SK-N-SH treated with all-trans-retinoic acid at 6 μM for 48 hours (cell line): ENCODE measurements around the gene GIMAP8.

Source experiments
- ARNTL ChIP-seq: fragments of 450-650 bp; formaldehyde crosslinking; IDR thresholded peaks from 2 replicates; pipeline ENCODE4 v1.5.0; 2020; ENCODE audit warnings: low read depth, mild to moderate bottlenecking, moderate library complexity, borderline replicate concordance
- GLIS3 ChIP-seq: fragments of 250-450 bp; sonication (Bioruptor Pico); IDR thresholded peaks from 2 replicates; pipeline ENCODE4 v1.5.0; 2020; ENCODE audit warnings: mild to moderate bottlenecking, moderate library complexity
- OSR1 ChIP-seq: fragments of 250-450 bp; sonication (Bioruptor Pico); IDR thresholded peaks from 2 replicates; pipeline ENCODE4 v1.8.0; 2022; ENCODE audit warnings: moderate library complexity, mild to moderate bottlenecking, inconsistent platforms
- PPARA ChIP-seq: fragments of 250-450 bp; sonication (Bioruptor Pico); IDR thresholded peaks from 2 replicates; pipeline ENCODE4 v1.5.0; 2020; ENCODE audit warnings: mild to moderate bottlenecking, borderline replicate concordance
- SNAI2 ChIP-seq: fragments of 250-450 bp; sonication (Bioruptor Pico); IDR thresholded peaks from 2 replicates; pipeline ENCODE4 v1.5.0; 2020; ENCODE audit warnings: mild to moderate bottlenecking, moderate library complexity
- TOX ChIP-seq: fragments of 250-450 bp; sonication (Bioruptor Pico); IDR thresholded peaks from 2 replicates; pipeline ENCODE4 v1.8.0; 2021; ENCODE audit warnings: mild to moderate bottlenecking, moderate library complexity, borderline replicate concordance
- ZFP3 ChIP-seq: fragments of 250-450 bp; sonication (Bioruptor Pico); IDR thresholded peaks from 2 replicates; pipeline ENCODE4 v1.5.0; 2020; ENCODE audit warnings: mild to moderate bottlenecking, moderate library complexity
- ZFP30 ChIP-seq: fragments of 450-650 bp; formaldehyde crosslinking; IDR thresholded peaks from 2 replicates; pipeline ENCODE4 v1.5.0; 2022; ENCODE audit warnings: mild to moderate bottlenecking, moderate library complexity
- ZNF565 ChIP-seq: fragments of 450-650 bp; formaldehyde crosslinking; conservative IDR thresholded peaks from 2 replicates; pipeline ENCODE4 v1.5.0; 2020; ENCODE audit warnings: low read depth, mild to moderate bottlenecking, moderate library complexity
- TF ChIP-seq, protein P1 (sequence below): fragments of 250-450 bp; sonication (Bioruptor Pico); IDR thresholded peaks from 2 replicates; pipeline ENCODE4 v1.8.0; 2020; ENCODE audit warnings: mild to moderate bottlenecking, moderate library complexity, borderline replicate concordance
- TF ChIP-seq, protein P2 (sequence below): fragments of 250-450 bp; sonication (Bioruptor Pico); IDR thresholded peaks from 2 replicates; pipeline ENCODE4 v1.5.1; 2021; ENCODE audit warnings: mild to moderate bottlenecking, moderate library complexity
- TF ChIP-seq, protein P3 (sequence below): fragments of 250-450 bp; sonication (Bioruptor Pico); IDR thresholded peaks from 2 replicates; pipeline ENCODE4 v1.5.0; 2020; ENCODE audit warnings: mild to moderate bottlenecking, moderate library complexity
- TF ChIP-seq, protein P4 (sequence below): fragments of 250-450 bp; sonication (Bioruptor Pico); IDR thresholded peaks from 2 replicates; pipeline ENCODE4 v1.5.1; 2020; ENCODE audit warnings: low read depth, mild to moderate bottlenecking, moderate library complexity
- TF ChIP-seq, protein P5 (sequence below): fragments of 250-450 bp; sonication (Bioruptor Pico); IDR thresholded peaks from 2 replicates; pipeline ENCODE4 v1.8.0; 2021; ENCODE audit warnings: low read depth, mild to moderate bottlenecking, moderate library complexity, borderline replicate concordance

DNA sequence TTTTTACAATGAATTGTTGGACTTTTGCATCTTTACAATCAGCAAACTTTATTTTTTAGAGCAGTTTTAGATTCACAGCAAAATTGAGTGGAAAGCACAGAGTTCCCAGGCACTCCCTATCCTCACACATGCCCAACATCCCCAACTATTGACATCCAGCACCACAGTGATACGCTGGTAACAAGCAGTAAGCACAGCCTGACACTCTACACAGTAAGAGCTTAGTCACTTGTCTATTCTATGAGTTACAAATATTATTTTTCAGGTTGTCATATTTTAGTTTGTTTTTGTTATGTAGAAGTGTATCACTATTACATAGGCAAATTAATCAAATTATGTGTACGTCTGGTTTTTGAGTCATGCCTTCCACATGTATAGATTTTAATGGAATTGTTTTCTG, 37.2 kb downstream of the GIMAP8 start:
- TF ChIP-seq SNAI2 (CRISPR knock-in tag) (no peak), PPARA (CRISPR knock-in tag) (no peak), ARNTL (CRISPR knock-in tag) (no peak), OSR1 (no peak), GLIS3 (CRISPR knock-in tag) (no peak), ZFP30 (no peak), ZNF565 (CRISPR knock-in tag) (no peak), TOX (CRISPR knock-in tag) (no peak), ZFP3 (CRISPR knock-in tag) (no peak)
- TF ChIP-seq, protein P1, sequence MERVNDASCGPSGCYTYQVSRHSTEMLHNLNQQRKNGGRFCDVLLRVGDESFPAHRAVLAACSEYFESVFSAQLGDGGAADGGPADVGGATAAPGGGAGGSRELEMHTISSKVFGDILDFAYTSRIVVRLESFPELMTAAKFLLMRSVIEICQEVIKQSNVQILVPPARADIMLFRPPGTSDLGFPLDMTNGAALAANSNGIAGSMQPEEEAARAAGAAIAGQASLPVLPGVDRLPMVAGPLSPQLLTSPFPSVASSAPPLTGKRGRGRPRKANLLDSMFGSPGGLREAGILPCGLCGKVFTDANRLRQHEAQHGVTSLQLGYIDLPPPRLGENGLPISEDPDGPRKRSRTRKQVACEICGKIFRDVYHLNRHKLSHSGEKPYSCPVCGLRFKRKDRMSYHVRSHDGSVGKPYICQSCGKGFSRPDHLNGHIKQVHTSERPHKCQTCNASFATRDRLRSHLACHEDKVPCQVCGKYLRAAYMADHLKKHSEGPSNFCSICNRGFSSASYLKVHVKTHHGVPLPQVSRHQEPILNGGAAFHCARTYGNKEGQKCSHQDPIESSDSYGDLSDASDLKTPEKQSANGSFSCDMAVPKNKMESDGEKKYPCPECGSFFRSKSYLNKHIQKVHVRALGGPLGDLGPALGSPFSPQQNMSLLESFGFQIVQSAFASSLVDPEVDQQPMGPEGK: no peak
- TF ChIP-seq, protein P2, sequence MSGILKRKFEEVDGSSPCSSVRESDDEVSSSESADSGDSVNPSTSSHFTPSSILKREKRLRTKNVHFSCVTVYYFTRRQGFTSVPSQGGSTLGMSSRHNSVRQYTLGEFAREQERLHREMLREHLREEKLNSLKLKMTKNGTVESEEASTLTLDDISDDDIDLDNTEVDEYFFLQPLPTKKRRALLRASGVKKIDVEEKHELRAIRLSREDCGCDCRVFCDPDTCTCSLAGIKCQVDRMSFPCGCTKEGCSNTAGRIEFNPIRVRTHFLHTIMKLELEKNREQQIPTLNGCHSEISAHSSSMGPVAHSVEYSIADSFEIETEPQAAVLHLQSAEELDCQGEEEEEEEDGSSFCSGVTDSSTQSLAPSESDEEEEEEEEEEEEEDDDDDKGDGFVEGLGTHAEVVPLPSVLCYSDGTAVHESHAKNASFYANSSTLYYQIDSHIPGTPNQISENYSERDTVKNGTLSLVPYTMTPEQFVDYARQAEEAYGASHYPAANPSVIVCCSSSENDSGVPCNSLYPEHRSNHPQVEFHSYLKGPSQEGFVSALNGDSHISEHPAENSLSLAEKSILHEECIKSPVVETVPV (CRISPR knock-in tag): no peak
- TF ChIP-seq, protein P3, sequence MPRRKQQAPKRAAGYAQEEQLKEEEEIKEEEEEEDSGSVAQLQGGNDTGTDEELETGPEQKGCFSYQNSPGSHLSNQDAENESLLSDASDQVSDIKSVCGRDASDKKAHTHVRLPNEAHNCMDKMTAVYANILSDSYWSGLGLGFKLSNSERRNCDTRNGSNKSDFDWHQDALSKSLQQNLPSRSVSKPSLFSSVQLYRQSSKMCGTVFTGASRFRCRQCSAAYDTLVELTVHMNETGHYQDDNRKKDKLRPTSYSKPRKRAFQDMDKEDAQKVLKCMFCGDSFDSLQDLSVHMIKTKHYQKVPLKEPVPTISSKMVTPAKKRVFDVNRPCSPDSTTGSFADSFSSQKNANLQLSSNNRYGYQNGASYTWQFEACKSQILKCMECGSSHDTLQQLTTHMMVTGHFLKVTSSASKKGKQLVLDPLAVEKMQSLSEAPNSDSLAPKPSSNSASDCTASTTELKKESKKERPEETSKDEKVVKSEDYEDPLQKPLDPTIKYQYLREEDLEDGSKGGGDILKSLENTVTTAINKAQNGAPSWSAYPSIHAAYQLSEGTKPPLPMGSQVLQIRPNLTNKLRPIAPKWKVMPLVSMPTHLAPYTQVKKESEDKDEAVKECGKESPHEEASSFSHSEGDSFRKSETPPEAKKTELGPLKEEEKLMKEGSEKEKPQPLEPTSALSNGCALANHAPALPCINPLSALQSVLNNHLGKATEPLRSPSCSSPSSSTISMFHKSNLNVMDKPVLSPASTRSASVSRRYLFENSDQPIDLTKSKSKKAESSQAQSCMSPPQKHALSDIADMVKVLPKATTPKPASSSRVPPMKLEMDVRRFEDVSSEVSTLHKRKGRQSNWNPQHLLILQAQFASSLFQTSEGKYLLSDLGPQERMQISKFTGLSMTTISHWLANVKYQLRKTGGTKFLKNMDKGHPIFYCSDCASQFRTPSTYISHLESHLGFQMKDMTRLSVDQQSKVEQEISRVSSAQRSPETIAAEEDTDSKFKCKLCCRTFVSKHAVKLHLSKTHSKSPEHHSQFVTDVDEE: no peak
- TF ChIP-seq, protein P4, sequence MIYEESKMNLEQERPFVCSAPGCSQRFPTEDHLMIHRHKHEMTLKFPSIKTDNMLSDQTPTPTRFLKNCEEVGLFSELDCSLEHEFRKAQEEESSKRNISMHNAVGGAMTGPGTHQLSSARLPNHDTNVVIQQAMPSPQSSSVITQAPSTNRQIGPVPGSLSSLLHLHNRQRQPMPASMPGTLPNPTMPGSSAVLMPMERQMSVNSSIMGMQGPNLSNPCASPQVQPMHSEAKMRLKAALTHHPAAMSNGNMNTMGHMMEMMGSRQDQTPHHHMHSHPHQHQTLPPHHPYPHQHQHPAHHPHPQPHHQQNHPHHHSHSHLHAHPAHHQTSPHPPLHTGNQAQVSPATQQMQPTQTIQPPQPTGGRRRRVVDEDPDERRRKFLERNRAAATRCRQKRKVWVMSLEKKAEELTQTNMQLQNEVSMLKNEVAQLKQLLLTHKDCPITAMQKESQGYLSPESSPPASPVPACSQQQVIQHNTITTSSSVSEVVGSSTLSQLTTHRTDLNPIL (CRISPR knock-in tag): no peak
- TF ChIP-seq, protein P5, sequence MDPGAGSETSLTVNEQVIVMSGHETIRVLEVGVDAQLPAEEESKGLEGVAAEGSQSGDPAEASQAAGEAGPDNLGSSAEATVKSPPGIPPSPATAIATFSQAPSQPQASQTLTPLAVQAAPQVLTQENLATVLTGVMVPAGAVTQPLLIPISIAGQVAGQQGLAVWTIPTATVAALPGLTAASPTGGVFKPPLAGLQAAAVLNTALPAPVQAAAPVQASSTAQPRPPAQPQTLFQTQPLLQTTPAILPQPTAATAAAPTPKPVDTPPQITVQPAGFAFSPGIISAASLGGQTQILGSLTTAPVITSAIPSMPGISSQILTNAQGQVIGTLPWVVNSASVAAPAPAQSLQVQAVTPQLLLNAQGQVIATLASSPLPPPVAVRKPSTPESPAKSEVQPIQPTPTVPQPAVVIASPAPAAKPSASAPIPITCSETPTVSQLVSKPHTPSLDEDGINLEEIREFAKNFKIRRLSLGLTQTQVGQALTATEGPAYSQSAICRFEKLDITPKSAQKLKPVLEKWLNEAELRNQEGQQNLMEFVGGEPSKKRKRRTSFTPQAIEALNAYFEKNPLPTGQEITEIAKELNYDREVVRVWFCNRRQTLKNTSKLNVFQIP: no peak
